B cell (primary cell): ENCODE data around the gene UBE2U. TPM values are rescaled to one million over a fixed set of nuclear protein-coding genes. Genes with fewer than 3 reads are reported as not detected.

ENCODE experiments used
- ATAC-seq: fragments of 200-7000 bp; cut with Tn5 transposase; one replicate; pipeline ENCODE4 v1.10.0; 2021; ENCODE audit warnings: low read depth, mild to moderate bottlenecking, moderate number of reproducible peaks, moderate library complexity
- CTCF ChIA-PET: fragments of 350-600 bp; sonication (Branson Sonifier 250); formaldehyde crosslinking; loops from one replicate; lab custom pipeline; 2021; ENCODE audit warnings: antibody characterized with exemption, inconsistent platforms; lab: Charles Lee
- POLR2A ChIA-PET: fragments of 350-600 bp; sonication (Branson Sonifier 250); formaldehyde crosslinking; loops from one replicate; lab custom pipeline; 2021; ENCODE audit warnings: antibody characterized with exemption; lab: Charles Lee
- DNase-seq: peaks from one replicate; pipeline ENCODE4 v3.0.0; 2013
- H2AFZ ChIP-seq: 2 replicates; pipeline ENCODE4 v1.6.1; 2012; ENCODE audit warnings: mild to moderate bottlenecking, low read depth, low read length; ENCODE audit not compliant: insufficient read depth, poor library complexity, severe bottlenecking
- H3K27ac ChIP-seq, 2 donors: 1 replicate in 1 of 2; 2 replicates in 1 of 2; pipeline ENCODE4 v1.5.1; 2012 to 2013; ENCODE audit warnings: low read length in 2 of 2, mild to moderate bottlenecking in 2 of 2, moderate library complexity in 1 of 2
- H3K27me3 ChIP-seq, 4 experiments: fragments of 200-600 bp in 1 of 4; sonication (generic) in 1 of 4; replicated peaks in 1 of 4; 1 replicate in 2 of 4; 2 replicates in 2 of 4; pipeline versions ENCODE4 v1.6.1 to v1.7.0; 2013 to 2016; ENCODE audit warnings: low read length in 3 of 4, mild to moderate bottlenecking in 2 of 4, mixed read lengths in 1 of 4, moderate library complexity in 1 of 4; ENCODE audit not compliant: insufficient read depth in 4 of 4, control insufficient read depth in 3 of 4; ENCODE audit errors: control extremely low read depth in 1 of 4
- H3K36me3 ChIP-seq, 2 experiments: replicated peaks in 1 of 2; 1 replicate in 1 of 2; 2 replicates in 1 of 2; pipeline versions ENCODE4 v1.6.1 to v1.7.1; 2013; ENCODE audit warnings: low read length in 1 of 2; ENCODE audit not compliant: insufficient read depth in 2 of 2, control insufficient read depth in 1 of 2; ENCODE audit errors: control extremely low read depth in 1 of 2, extremely low read depth in 1 of 2
- H3K4me1 ChIP-seq, 2 donors: fragments of 200-600 bp in 1 of 2; sonication (generic) in 1 of 2; 1 replicate in 1 of 2; 2 replicates in 1 of 2; pipeline versions ENCODE4 v1.5.1 to v1.6.1; 2013 to 2017; ENCODE audit warnings: low read length in 2 of 2; ENCODE audit not compliant: control insufficient read depth in 2 of 2, insufficient read depth in 2 of 2
- H3K4me2 ChIP-seq: replicated peaks from 2 replicates; pipeline ENCODE3; 2012; ENCODE audit warnings: mild to moderate bottlenecking, low read depth, low read length; ENCODE audit not compliant: poor library complexity, severe bottlenecking
- H3K4me3 ChIP-seq, 5 experiments: fragments of 200-600 bp in 1 of 5; sonication (generic) in 1 of 5; 1 replicate in 3 of 5; 2 replicates in 2 of 5; pipeline versions ENCODE4 v1.5.1 to v1.7.0; 2011 to 2016; ENCODE audit warnings: low read length in 4 of 5, mild to moderate bottlenecking in 4 of 5, low read depth in 2 of 5, control low read depth in 1 of 5, moderate library complexity in 1 of 5; ENCODE audit not compliant: insufficient read depth in 1 of 5; ENCODE audit errors: control extremely low read depth in 1 of 5, extremely low read depth in 1 of 5
- H3K79me2 ChIP-seq: fragments of 200-600 bp; sonication (generic); one replicate; pipeline ENCODE4 v1.6.0; 2016; ENCODE audit warnings: low read length; ENCODE audit not compliant: control insufficient read depth, insufficient read depth
- H3K9ac ChIP-seq: fragments of 200-600 bp; sonication (generic); 2 replicates; pipeline ENCODE4 v1.6.1; 2017; ENCODE audit warnings: mild to moderate bottlenecking, low read length, moderate library complexity
- H3K9me3 ChIP-seq, 3 donors: one replicate each; pipeline versions ENCODE4 v1.6.1 to v1.7.1; 2013; ENCODE audit warnings: low read length in 2 of 3; ENCODE audit not compliant: control insufficient read depth in 2 of 3, insufficient read depth in 1 of 3; ENCODE audit errors: control extremely low read depth in 1 of 3
- H4K20me1 ChIP-seq: 2 replicates; pipeline ENCODE4 v1.6.0; 2012; ENCODE audit warnings: mild to moderate bottlenecking, low read length; ENCODE audit not compliant: insufficient read depth, control insufficient read depth, poor library complexity, severe bottlenecking
- H3K27ac Mint-ChIP-seq: one replicate; pipeline ENCODE4 v1.8.0; 2021; ENCODE audit warnings: mixed read lengths
- H3K27me3 Mint-ChIP-seq: one replicate; pipeline ENCODE4 v1.8.0; 2021; ENCODE audit warnings: mixed read lengths
- H3K4me1 Mint-ChIP-seq: one replicate; pipeline ENCODE4 v1.8.0; 2021; ENCODE audit warnings: mixed read lengths
- H3K4me3 Mint-ChIP-seq: one replicate; pipeline ENCODE4 v1.8.0; 2021; ENCODE audit warnings: mixed read lengths
- H3K9me3 Mint-ChIP-seq: one replicate; pipeline ENCODE4 v1.8.0; 2022; ENCODE audit warnings: mixed read lengths; ENCODE audit not compliant: insufficient read depth
- EZH2 ChIP-seq: IDR thresholded peaks from 2 replicates; pipeline ENCODE4 v1.6.1; 2012; ENCODE audit warnings: borderline replicate concordance, low read depth, mild to moderate bottlenecking, moderate library complexity, low read length; ENCODE audit not compliant: insufficient read depth, poor library complexity, severe bottlenecking
- WGBS: methylation state at CpG from one replicate; pipeline ENCODE4 v1.1.5; 2013; ENCODE audit warnings: missing lambda C conversion rate; ENCODE audit not compliant: insufficient coverage; 5-methylcytosine and 5-hydroxymethylcytosine counted together
- intact Hi-C: fragments of 100-400 bp; cut with micrococcal nuclease; formaldehyde crosslinking; loops from one replicate; pipeline ENCODE4 v1.10.0; 2022
- polyA plus RNA-seq: library from polyadenylated mRNA; depleted of rRNA; stranded (reverse); fragments of >200 nt; gene quantifications from 2 replicates; pipeline ENCODE4 v1.2.3, GENCODE V29; 2012
- total RNA-seq, 2 donors: library from RNA; stranded (reverse); fragments of 120-200 nt in 1 of 2; gene quantifications; 1 replicate in 1 of 2; 2 replicates in 1 of 2; pipeline versions ENCODE4 v1.2.3 to v1.2.4, GENCODE V29; 2013 to 2022
- TF ChIP-seq, protein P1 (sequence below): fragments of 200-600 bp; IDR thresholded peaks from one replicate; pipeline ENCODE4 v1.8.0; 2022; ENCODE audit warnings: antibody characterized with exemption, mild to moderate bottlenecking

The UBE2U gene
- total and polyA plus RNA-seq, 2 donors (not counting 1 experiment from before 2014, with no cell fraction given): not detected

DNA sequence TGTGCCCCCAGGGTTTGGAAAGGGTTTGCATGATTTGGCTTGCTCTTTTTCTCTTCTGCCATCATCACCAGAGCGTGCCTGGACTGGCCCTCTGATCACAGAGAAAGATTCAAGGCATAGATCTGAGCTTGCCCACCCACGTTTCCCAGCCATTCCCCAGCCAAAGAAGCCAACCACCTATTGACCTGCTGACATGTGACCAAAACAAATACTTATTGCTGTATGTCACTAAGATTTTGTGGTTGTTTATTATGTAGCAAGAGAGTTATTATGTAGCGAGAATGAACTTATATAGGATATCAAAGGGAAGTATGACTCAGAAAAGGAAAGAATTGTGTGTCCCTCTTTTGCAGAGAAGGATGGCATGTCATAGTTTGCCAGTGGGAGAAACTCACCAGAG is 59.9 kb downstream of the UBE2U start:
- Histone ChIP-seq H2AFZ (no peak overlapping the region), H3K4me3 (no peak overlapping the region), H3K79me2 (no peaks in the 10 kb centered on the region), H3K4me1 (no peaks in the 10 kb centered on the region), H3K9ac (no peak overlapping the region), H3K36me3 (no peaks in the 10 kb centered on the region), H3K4me2 (no peak overlapping the region), H4K20me1 (no peaks in the 10 kb centered on the region), H3K9me3 (no peaks in the 10 kb centered on the region), H3K27ac (no peak overlapping the region), H3K27me3 (peaks cover 0 to 4% (median 2%) of the 10 kb centered on the region in 4 experiments)
- Mint-ChIP-seq H3K4me3 (no peak overlapping the region), H3K27ac (no peak overlapping the region), H3K27me3 (peaks cover 27% of the 10 kb centered on the region), H3K9me3 (no peaks in the 10 kb centered on the region), H3K4me1 (no peaks in the 10 kb centered on the region)
- TF ChIP-seq, protein P1, sequence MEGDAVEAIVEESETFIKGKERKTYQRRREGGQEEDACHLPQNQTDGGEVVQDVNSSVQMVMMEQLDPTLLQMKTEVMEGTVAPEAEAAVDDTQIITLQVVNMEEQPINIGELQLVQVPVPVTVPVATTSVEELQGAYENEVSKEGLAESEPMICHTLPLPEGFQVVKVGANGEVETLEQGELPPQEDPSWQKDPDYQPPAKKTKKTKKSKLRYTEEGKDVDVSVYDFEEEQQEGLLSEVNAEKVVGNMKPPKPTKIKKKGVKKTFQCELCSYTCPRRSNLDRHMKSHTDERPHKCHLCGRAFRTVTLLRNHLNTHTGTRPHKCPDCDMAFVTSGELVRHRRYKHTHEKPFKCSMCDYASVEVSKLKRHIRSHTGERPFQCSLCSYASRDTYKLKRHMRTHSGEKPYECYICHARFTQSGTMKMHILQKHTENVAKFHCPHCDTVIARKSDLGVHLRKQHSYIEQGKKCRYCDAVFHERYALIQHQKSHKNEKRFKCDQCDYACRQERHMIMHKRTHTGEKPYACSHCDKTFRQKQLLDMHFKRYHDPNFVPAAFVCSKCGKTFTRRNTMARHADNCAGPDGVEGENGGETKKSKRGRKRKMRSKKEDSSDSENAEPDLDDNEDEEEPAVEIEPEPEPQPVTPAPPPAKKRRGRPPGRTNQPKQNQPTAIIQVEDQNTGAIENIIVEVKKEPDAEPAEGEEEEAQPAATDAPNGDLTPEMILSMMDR: no peak
- no peak for TF ChIP-seq EZH2
- intact Hi-C loops: no loop called here
- ChIA-PET POLR2A (no interaction called here), CTCF (interaction anchor here (0.6 kb wide), 1 partner anchor 21 kb away, joined by 3 read pairs; no protein-coding TSS in a partner anchor)
- ATAC-seq (no peak), DNase-seq (no peak)
- WGBS: 88% methylated on average over 1 of the region's 3 CpGs

DNA sequence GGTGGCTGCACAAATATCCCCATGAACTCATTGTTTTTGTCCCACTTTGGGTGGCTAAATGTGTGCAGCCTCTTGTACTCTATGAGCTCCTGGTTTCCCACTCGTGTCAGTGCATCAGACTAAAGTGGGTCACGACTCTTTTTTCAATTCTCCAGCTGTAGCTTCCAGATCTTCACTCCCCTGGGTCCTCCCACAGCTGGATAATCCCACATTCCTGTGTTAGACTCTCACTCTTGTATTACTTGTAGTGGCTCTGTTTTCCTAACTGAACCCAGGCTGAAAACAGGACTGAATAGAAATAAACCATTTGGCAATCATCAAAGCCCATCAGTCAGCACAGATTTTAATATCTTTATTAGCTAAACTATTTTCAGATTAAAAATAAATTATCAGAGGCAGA is 60.4 kb downstream of the UBE2U start:
- H3K4me3 ChIP-seq: no peak overlapping the region
- no peaks in the 10 kb centered on the region for H3K4me1 ChIP-seq
- H3K27ac ChIP-seq: no peak overlapping the region
- no peak for DNase-seq
- H3K36me3 ChIP-seq: no peaks in the 10 kb centered on the region
- POLR2A ChIA-PET: no interaction called here
- H3K4me3 Mint-ChIP-seq: no peak overlapping the region
- no peaks in the 10 kb centered on the region for H4K20me1 ChIP-seq
- H3K4me1 Mint-ChIP-seq: no peaks in the 10 kb centered on the region
- peaks cover 0 to 4% (median 2%) of the 10 kb centered on the region in 4 experiments for H3K27me3 ChIP-seq
- WGBS: 61% methylated on average over 2 of the region's 2 CpGs
- TF ChIP-seq EZH2: no peak
- TF ChIP-seq, protein P1: no peak
- no peaks in the 10 kb centered on the region for H3K9me3 Mint-ChIP-seq
- H3K9me3 ChIP-seq: no peaks in the 10 kb centered on the region
- CTCF ChIA-PET: interaction anchor here (0.6 kb wide), 1 partner anchor 21 kb away, joined by 3 read pairs; no protein-coding TSS in a partner anchor
- no peaks in the 10 kb centered on the region for H3K79me2 ChIP-seq
- no peak overlapping the region for H3K4me2 ChIP-seq
- no peak for ATAC-seq
- intact Hi-C loops: no loop called here
- no peak overlapping the region for H3K27ac Mint-ChIP-seq
- H2AFZ ChIP-seq: no peak overlapping the region
- H3K9ac ChIP-seq: no peak overlapping the region
- peaks cover 27% of the 10 kb centered on the region for H3K27me3 Mint-ChIP-seq
